Right kidney (tissue), 1 donor: ENCODE measurements around the gene PRKCA.
"Not testable (repeated sequence)": the region's sequence is repeated elsewhere in the genome, so short reads cannot be mapped to it uniquely, and the experiment has no call there.

ENCODE experiments used
- DNase-seq: peaks from one replicate; pipeline ENCODE4 v3.0.0-alpha.2; 2016

The PRKCA gene

GRCh38 chr17:66386498-66387351 is 84.3 kb downstream of the PRKCA start:
- DNase-seq, result peak; percentile 42

DNA sequence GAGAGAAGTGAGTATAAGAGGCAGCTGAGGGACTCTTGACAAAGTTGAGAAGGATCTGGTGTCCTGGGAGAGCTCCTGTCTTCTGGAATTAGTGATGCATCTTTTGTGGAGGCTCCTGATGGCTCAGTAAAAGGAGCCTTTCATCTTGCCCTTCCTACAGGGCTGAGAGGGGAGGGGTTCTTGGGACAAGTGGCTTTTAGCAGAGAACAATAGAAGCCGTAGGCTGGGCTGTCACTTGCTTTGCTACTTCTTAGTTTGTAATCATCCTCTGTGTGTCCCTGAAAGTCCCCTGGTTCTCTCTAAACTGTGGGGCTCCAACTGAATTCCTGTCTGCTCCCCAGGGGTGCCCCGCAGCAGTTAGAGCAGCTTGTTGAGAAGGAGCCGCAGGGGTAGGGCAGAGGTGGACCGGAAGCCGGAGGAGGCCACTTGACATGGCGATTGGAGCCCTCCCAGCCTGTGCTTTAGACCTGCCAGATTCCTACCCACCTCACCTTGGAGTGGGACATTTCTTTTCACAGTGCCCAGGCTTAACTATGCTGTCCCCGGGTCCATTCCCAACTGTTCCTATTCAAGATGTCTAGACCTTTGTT is 85.1 kb downstream of the PRKCA start:
- DNase-seq, result no peak

GRCh38 chr17:66392783-66393437 is 90.5 kb downstream of the PRKCA start:
- DNase-seq, result no peak

GRCh38 chr17:66395961-66396360 is 93.5 kb downstream of the PRKCA start:
- no peak for DNase-seq

GRCh38 chr17:66397486-66397885 is 95.1 kb downstream of the PRKCA start:
- no peak for DNase-seq

DNA sequence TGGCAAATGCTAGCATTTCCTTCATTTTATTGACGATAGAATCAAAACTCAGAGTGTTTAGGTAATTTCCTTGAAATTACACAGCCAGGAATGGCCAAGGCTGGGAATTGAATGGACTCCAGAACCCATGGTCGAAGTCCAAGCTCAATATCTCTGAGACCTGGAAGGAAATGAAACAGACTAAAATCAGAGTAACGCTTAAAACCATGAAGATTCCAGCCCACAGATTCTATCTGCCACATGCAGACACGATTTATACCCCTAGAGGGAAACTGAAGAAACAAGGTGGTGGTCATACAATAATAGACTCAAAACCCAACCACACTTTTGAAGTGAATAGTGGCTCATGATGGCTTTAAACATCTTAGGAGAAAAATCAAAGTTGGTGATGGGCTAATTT is 95.6 kb downstream of the PRKCA start:
- no peak for DNase-seq

- no peak for DNase-seq
Measured at GRCh38 chr17:66398617-66399016, 96.2 kb downstream of the PRKCA start.

- no peak for DNase-seq
Measured at GRCh38 chr17:66399441-66399840, 97.0 kb downstream of the PRKCA start.

DNA sequence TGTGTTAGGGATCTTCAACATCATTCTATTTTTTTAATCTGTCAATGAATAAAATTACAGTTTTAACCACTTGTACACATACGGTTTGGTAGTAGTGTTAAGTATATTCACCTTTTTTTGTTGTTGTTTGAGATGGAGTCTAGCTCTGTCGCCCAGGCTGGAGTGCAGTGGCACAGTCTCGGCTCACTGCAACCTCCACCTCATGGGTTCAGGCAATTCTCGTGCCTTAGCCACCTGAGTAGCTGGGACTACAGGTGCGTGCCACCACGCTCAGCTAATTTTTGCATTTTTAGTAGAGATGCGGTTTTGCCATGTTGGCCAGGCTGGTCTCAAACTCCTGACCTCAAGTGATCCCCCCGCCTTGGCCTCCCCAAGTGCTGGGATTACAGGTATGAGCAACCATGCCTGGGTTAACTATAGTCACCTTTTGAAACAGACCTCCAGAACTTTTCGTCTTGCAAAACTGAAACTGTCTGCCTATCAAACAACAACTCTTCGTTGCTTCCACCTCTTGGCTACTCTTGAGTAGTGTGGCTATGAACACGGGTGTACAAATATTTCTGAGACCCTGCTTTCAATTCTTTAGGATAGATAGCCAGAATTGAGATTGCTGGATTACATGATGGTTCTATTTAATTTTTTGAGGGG is 97.8 kb downstream of the PRKCA start:
- not testable (repeated sequence) for DNase-seq

- no peak for DNase-seq
Measured at GRCh38 chr17:66400698-66401097, 98.3 kb downstream of the PRKCA start.

DNA sequence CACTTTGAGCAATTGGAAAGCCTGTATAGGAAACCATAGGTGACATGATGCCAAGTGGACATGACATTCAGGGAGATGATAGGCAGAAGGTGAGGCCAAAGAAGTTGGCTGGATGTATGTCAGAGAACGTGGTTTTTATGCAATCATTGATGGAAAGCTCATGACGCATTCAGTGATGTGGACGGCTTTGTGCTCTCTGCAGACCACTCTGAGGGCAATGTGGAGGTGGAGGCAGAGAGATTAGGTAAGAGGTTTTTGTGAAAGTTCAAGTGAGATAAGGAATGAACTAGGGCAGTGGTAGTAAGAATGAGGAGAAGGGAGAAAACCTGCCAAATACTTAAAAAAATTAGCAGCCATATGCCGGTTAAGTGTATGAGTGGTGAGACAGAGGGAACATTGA is 99.0 kb downstream of the PRKCA start:
- DNase-seq, result no peak

DNA sequence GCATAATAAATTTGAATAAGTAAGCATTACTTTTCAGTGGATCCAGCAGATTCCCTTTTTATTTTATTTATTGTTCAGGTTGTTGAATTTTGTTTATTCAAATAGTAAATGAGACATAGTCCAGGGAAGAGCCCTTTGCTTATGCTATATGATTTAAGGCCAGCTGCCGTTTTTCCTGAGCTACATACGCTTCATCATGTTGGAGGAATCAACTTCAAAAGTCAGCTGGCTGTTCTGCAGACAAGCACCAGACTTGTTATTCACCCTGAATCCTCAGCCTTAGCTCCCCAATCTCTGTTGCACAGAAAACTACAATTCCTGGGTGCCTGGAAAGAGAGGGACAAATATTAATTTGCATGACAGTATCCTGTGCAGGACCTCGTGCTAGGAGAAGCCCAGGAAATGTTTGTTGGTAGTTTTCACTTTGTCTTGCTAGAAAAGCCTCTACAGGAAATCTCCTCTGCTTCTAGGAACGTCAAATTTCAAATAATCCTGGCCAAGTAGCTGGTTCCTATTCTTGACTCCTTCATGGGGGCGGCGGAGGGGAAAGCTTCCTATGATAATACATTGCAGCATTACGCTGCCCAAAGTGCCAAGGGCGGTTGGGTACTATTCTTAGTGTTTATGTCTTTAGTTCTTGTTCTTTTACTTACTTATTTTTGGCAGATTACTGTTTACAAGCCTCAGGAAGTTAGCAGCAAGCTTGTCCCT is 101.6 kb downstream of the PRKCA start:
- DNase-seq, result no peak

GRCh38 chr17:66405836-66406677 is 103.6 kb downstream of the PRKCA start:
- DNase-seq, result no peak

GRCh38 chr17:66406701-66407644 is 104.6 kb downstream of the PRKCA start:
- DNase-seq, result no peak

GRCh38 chr17:66407864-66408263 is 105.5 kb downstream of the PRKCA start:
- DNase-seq, result no peak

DNA sequence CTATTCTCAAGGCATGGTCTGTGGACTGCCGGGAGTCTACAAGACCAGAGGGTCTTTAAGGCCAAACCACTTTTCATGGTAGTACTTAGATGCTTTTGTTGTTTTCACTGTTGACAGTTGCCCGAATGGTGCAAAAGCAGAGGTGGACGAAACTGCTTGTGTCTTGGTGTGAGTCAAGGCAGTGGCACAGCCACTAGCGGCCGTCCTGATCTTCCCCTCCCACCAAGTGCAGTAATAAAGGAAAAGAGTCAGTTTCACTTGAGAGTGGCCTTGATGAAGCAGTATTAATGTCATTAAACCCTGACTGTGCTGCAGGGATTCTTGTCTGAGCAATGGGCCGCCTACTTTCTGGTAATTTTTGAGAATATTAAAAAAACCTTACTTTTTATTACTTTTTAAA is 109.1 kb downstream of the PRKCA start:
- no peak for DNase-seq

DNA sequence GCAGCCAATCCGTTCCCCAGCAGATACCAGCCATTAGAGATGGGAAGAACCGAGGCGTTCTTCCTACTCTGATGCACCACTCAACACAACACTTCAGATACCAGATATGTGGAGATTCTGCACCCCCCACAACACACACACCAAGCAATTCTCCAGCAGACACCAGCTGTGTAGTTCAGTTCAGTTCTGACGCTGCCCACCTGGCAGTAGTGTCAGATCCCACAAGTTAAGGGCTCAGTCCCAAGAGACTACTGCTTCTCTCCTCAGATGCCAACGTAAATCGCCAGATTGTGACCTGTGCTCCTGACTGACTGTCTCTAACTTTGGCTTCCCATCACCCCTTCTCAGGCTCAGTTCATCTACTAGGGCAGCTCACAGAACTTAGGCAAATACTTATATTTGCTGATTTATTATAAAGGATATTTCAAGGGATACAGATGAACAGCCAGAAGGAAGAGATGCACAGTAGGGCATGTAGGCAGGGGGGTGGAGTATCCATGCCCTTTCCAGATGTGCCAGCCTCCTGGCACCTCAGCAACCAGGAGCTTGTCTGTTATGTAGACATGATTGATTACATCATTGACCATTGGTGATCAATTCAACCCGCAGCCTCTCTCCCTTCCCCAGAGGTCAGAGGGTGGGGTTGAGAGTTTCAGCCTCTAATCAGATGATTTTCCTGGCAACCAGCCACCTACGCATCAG is 110.6 kb downstream of the PRKCA start:
- DNase-seq, result no peak

GRCh38 chr17:66413559-66414520 is 111.4 kb downstream of the PRKCA start:
- DNase-seq, result no peak
